NCI-H128 (cell line): ENCODE results near the gene EP300.
"Not testable (repeated sequence)": the region's sequence is repeated elsewhere in the genome, so short reads cannot be mapped to it uniquely, and the experiment has no call there.

Experiments
- DNase-seq: peaks from one replicate; lab custom pipeline; 2025; ENCODE audit not compliant: unreplicated experiment; lab: John Stamatoyannopoulos, UW

EP300 gene

GRCh38 chr22:41146573-41146972 lies 54.2 kb downstream of the EP300 start:
- no peak for DNase-seq

- no peak for DNase-seq
Measured at GRCh38 chr22:41147722-41148121, 55.3 kb downstream of the EP300 start.

GRCh38 chr22:41152902-41153301 lies 60.5 kb downstream of the EP300 start:
- DNase-seq, result no peak

- DNase-seq, result no peak
Measured at GRCh38 chr22:41157083-41157482, 64.7 kb downstream of the EP300 start.

- DNase-seq, result no peak
Measured at GRCh38 chr22:41169157-41169556, 76.8 kb downstream of the EP300 start.

GRCh38 chr22:41171996-41172395 lies 79.6 kb downstream of the EP300 start:
- no peak for DNase-seq

- DNase-seq, result no peak
Measured at GRCh38 chr22:41175546-41175945, 83.2 kb downstream of the EP300 start.

- DNase-seq, result no peak
Measured at GRCh38 chr22:41177040-41177621, 84.7 kb downstream of the EP300 start.

GRCh38 chr22:41177622-41178424 lies 85.4 kb downstream of the EP300 start:
- DNase-seq, result no peak

GRCh38 chr22:41178425-41178975 lies 86.1 kb downstream of the EP300 start:
- DNase-seq, result no peak

GRCh38 chr22:41180362-41180761 lies 88.0 kb downstream of the EP300 start:
- not testable (repeated sequence) for DNase-seq

- DNase-seq, result no peak
Measured at GRCh38 chr22:41180926-41181325, 88.5 kb downstream of the EP300 start.

GRCh38 chr22:41181349-41182241 lies 89.2 kb downstream of the EP300 start:
- no peak for DNase-seq

GRCh38 chr22:41184679-41185078 lies 92.3 kb downstream of the EP300 start:
- no peak for DNase-seq

- no peak for DNase-seq
Measured at GRCh38 chr22:41191467-41191866, 99.1 kb downstream of the EP300 start.

GRCh38 chr22:41193829-41194228 lies 101.4 kb downstream of the EP300 start:
- DNase-seq, result no peak

GRCh38 chr22:41197038-41197972 lies 104.9 kb downstream of the EP300 start:
- peak; percentile 44 for DNase-seq

GRCh38 chr22:41198027-41198580 lies 105.7 kb downstream of the EP300 start:
- DNase-seq, result no peak

- DNase-seq, result no peak
Measured at GRCh38 chr22:41201141-41201540, 108.7 kb downstream of the EP300 start.

GRCh38 chr22:41203118-41203517 lies 110.7 kb downstream of the EP300 start:
- no peak for DNase-seq
